SW 1271 (cell line): Measurements from ENCODE around the gene GABARAP.

Experiments used
- DNase-seq, 2 experiments: peaks; one replicate each; lab custom pipeline; 2025; lab: John Stamatoyannopoulos, UW

The GABARAP gene

GRCh38 chr17:7222093-7222971 lies 19.9 kb downstream of the GABARAP start:
- no peak for DNase-seq

GRCh38 chr17:7221278-7222092 lies 20.8 kb downstream of the GABARAP start:
- no peak for DNase-seq

- peak in 1 of 2 experiments; percentile 56 for DNase-seq
Observed at GRCh38 chr17:7220593-7221277, 21.5 kb downstream of the GABARAP start.

- DNase-seq, result peak; percentile 41 to 66
Observed at GRCh38 chr17:7219812-7220592, 22.2 kb downstream of the GABARAP start, which contains the start of the genes ACADVL and DLG4. ACADVL (plus strand) TSS chr17:7219938; CDS start chr17:7219985, 47 bp downstream. DLG4 (minus strand) TSS chr17:7219836.

- DNase-seq, result no peak
Observed at GRCh38 chr17:7219229-7219811, 22.9 kb downstream of the GABARAP start.

GRCh38 chr17:7218758-7219157 lies 23.5 kb downstream of the GABARAP start:
- no peak for DNase-seq

GRCh38 chr17:7218166-7218565 lies 24.1 kb downstream of the GABARAP start:
- no peak for DNase-seq

GRCh38 chr17:7217113-7217987 lies 24.9 kb downstream of the GABARAP start:
- DNase-seq, result peak; percentile 31 to 55

- no peak for DNase-seq
Observed at GRCh38 chr17:7216242-7217112, 25.8 kb downstream of the GABARAP start.

- DNase-seq, result no peak
Observed at GRCh38 chr17:7215652-7216180, 26.5 kb downstream of the GABARAP start.

GRCh38 chr17:7215136-7215638 lies 27.1 kb downstream of the GABARAP start:
- peak in 1 of 2 experiments; percentile 54 for DNase-seq

- DNase-seq, result peak; percentile 87 to 95
Observed at GRCh38 chr17:7214300-7215135, 27.7 kb downstream of the GABARAP start.

- DNase-seq, result peak; percentile 75 to 90
Observed at GRCh38 chr17:7213895-7214299, 28.4 kb downstream of the GABARAP start.

- DNase-seq, result no peak
Observed at GRCh38 chr17:7211491-7212273, 30.6 kb downstream of the GABARAP start.

GRCh38 chr17:7208754-7209460 lies 33.3 kb downstream of the GABARAP start:
- no peak for DNase-seq

- DNase-seq, result no peak
Observed at GRCh38 chr17:7208027-7208571, 34.1 kb downstream of the GABARAP start.
